K562 (cell line): ENCODE results near the gene HPCAL1. TPM values are rescaled to one million over a fixed set of nuclear protein-coding genes. Genes with fewer than 3 reads are reported as not detected.

Experiments
- ATAC-seq: fragments of 200-7000 bp; cut with Tn5 transposase; 3 replicates; pipeline ENCODE4 v1.9.1; 2020; ENCODE audit warnings: moderate library complexity
- BruUV-seq: library from RNA; stranded (reverse); fragments of 400-500 nt; replicated peaks from 2 replicates; lab custom pipeline; 2021; lab: Mats Ljungman, UMichigan
- CTCF ChIA-PET: fragments of 300-600 bp; formaldehyde crosslinking; extraction: SDS; loops from one replicate; lab custom pipeline; 2021; ENCODE audit warnings: low intra/inter-chr PET ratio; lab: Yijun Ruan, JAX
- POLR2A ChIA-PET: fragments of 300-600, 350-650 bp; sonication (Branson Sonifier 250); formaldehyde crosslinking; extraction: SDS; loops from one replicate; lab custom pipeline; 2021; ENCODE audit warnings: antibody characterized with exemption, inconsistent platforms; lab: Yijun Ruan, JAX
- DNase-seq, 4 experiments: peaks; one replicate each; pipeline versions ENCODE4 v3.0.0 to v3.0.0-alpha.2; 2011 to 2018; ENCODE audit warnings: low spot score in 3 of 4, mixed read lengths in 3 of 4; ENCODE audit errors: extremely low read depth in 1 of 4
- FAIRE-seq: peaks from 2 replicates; lab custom pipeline; 2011; peaks lifted over from hg19 to GRCh38; lab: Jason Lieb, UNC
- H2AFZ ChIP-seq: 2 replicates; pipeline ENCODE4 v1.6.0; 2011; ENCODE audit warnings: low read depth, low read length, control low read depth, inconsistent platforms
- H3K27ac ChIP-seq: fragments of 200-600 bp; 3 replicates; pipeline ENCODE4 v1.8.0; 2011; ENCODE audit warnings: low read depth, mild to moderate bottlenecking, control low read depth, inconsistent platforms, low read length, moderate library complexity, mixed read lengths; ENCODE audit errors: extremely low read depth
- H3K27me3 ChIP-seq, 2 experiments: fragments of 300-600 bp in 1 of 2; 2 replicates in 1 of 2; 3 replicates in 1 of 2; pipeline versions ENCODE4 v1.6.0 to v1.8.0; 2011; ENCODE audit warnings: inconsistent platforms in 2 of 2, low read length in 2 of 2, mild to moderate bottlenecking in 1 of 2, mixed read lengths in 1 of 2, moderate library complexity in 1 of 2; ENCODE audit not compliant: control insufficient read depth in 2 of 2, insufficient read depth in 2 of 2
- H3K36me3 ChIP-seq: fragments of 300-600 bp; 3 replicates; pipeline ENCODE4 v1.8.0; 2011; ENCODE audit warnings: mild to moderate bottlenecking, low read length, inconsistent platforms; ENCODE audit not compliant: control insufficient read depth, insufficient read depth
- H3K4me1 ChIP-seq, 2 experiments: fragments of 200-600 bp in 1 of 2; replicated peaks in 1 of 2; 2 replicates in 1 of 2; 3 replicates in 1 of 2; pipeline versions ENCODE4 v1.5.1 to v1.8.0; 2011; ENCODE audit warnings: inconsistent platforms in 2 of 2, low read length in 2 of 2, mild to moderate bottlenecking in 1 of 2, mixed read lengths in 1 of 2, moderate library complexity in 1 of 2; ENCODE audit not compliant: control insufficient read depth in 2 of 2, insufficient read depth in 2 of 2
- H3K4me2 ChIP-seq: 2 replicates; pipeline ENCODE4 v1.6.1; 2011; ENCODE audit warnings: low read length, control low read depth, inconsistent platforms, mixed read lengths; ENCODE audit not compliant: insufficient read depth
- H3K4me3 ChIP-seq: fragments of 200-600 bp; sonication (generic), shearing (Covaris generic); 2 replicates; pipeline ENCODE4 v1.5.1; 2016; ENCODE audit warnings: control low read depth, inconsistent platforms
- H3K79me2 ChIP-seq: fragments of 200-600 bp; 3 replicates; pipeline ENCODE4 v1.8.0; 2011; ENCODE audit warnings: low read length, inconsistent platforms; ENCODE audit not compliant: control insufficient read depth, insufficient read depth
- H3K9ac ChIP-seq, 2 experiments: 2 replicates each; pipeline versions ENCODE4 v1.6.0 to v1.6.1; 2011; ENCODE audit warnings: low read depth in 2 of 2, low read length in 2 of 2, control low read depth in 1 of 2, inconsistent platforms in 1 of 2, mild to moderate bottlenecking in 1 of 2, mixed read lengths in 1 of 2; ENCODE audit not compliant: insufficient read depth in 1 of 2
- H3K9me1 ChIP-seq: one replicate; pipeline ENCODE4 v1.6.0; 2011; ENCODE audit warnings: inconsistent platforms, mild to moderate bottlenecking, low read length, moderate library complexity; ENCODE audit not compliant: control insufficient read depth, insufficient read depth
- H3K9me3 ChIP-seq: replicated peaks from 2 replicates; pipeline ENCODE4 v1.5.1; 2011; ENCODE audit warnings: low read depth, low read length, inconsistent platforms; ENCODE audit not compliant: control insufficient read depth, insufficient read depth
- H4K20me1 ChIP-seq: replicated peaks from 2 replicates; pipeline ENCODE4 v1.6.1; 2011; ENCODE audit warnings: low read length, inconsistent platforms, mixed read lengths; ENCODE audit not compliant: control insufficient read depth, insufficient read depth
- ARID2 ChIP-seq: fragments of 450-650 bp; IDR thresholded peaks from 2 replicates; pipeline ENCODE4 v1.6.1; 2017; ENCODE audit warnings: antibody characterized with exemption, mild to moderate bottlenecking
- C11orf30 ChIP-seq: fragments of 450-650 bp; IDR thresholded peaks from 2 replicates; pipeline ENCODE4 v1.6.1; 2016; ENCODE audit warnings: low read depth, mild to moderate bottlenecking
- GABPB2 ChIP-seq: fragments of 250-450 bp; sonication (Bioruptor Pico); conservative IDR thresholded peaks from 2 replicates; pipeline ENCODE4 v1.5.1; 2021; ENCODE audit warnings: mild to moderate bottlenecking
- HDAC2 ChIP-seq: fragments of 450-650 bp; IDR thresholded peaks from 2 replicates; pipeline ENCODE4 v1.6.1; 2016; ENCODE audit warnings: mild to moderate bottlenecking
- HDGF ChIP-seq: fragments of 450-650 bp; IDR thresholded peaks from 2 replicates; pipeline ENCODE4 v1.6.1; 2016
- JUN ChIP-seq, 2 experiments: sonication (generic) in 1 of 2; formaldehyde crosslinking in 1 of 2; IDR thresholded peaks; 2 replicates each; pipeline versions ENCODE4 v1.6.1 to v1.8.0; 2012 to 2022; ENCODE audit warnings: borderline replicate concordance in 2 of 2, mild to moderate bottlenecking in 2 of 2, improper control_type of control experiment in 1 of 2, low read depth in 1 of 2, low read length in 1 of 2, missing genetic modification reagents in 1 of 2
- KAT2B ChIP-seq: IDR thresholded peaks from one replicate; pipeline ENCODE4 v1.6.1; 2012; ENCODE audit warnings: low read depth, mild to moderate bottlenecking, control low read depth, inconsistent platforms, low read length, moderate library complexity
- KDM1A ChIP-seq, 2 experiments: fragments of 450-650 bp; IDR thresholded peaks; 2 replicates each; pipeline ENCODE4 v1.6.1; 2016; ENCODE audit warnings: mild to moderate bottlenecking in 2 of 2
- MAFG ChIP-seq: fragments of 450-650 bp; conservative IDR thresholded peaks from 2 replicates; pipeline ENCODE4 v1.6.1; 2016; ENCODE audit warnings: missing genetic modification characterization, missing compliant biosample characterization
- NR2F6 ChIP-seq: fragments of 450-650 bp; formaldehyde crosslinking; IDR thresholded peaks from 2 replicates; pipeline ENCODE4 v1.4.0; 2020; ENCODE audit warnings: mild to moderate bottlenecking
- RCOR1 ChIP-seq, 2 experiments: IDR thresholded peaks; 2 replicates each; pipeline ENCODE4 v1.6.1; 2012; ENCODE audit warnings: low read depth in 2 of 2, low read length in 2 of 2, borderline replicate concordance in 1 of 2, improper control_type of control experiment in 1 of 2
- SUPT5H ChIP-seq: fragments of 450-650 bp; IDR thresholded peaks from 2 replicates; pipeline ENCODE4 v1.6.1; 2016
- TCF7L2 ChIP-seq: fragments of 150-350 bp; IDR thresholded peaks from 2 replicates; pipeline ENCODE4 v1.6.1; 2016; ENCODE audit warnings: low read depth, mild to moderate bottlenecking, low read length, moderate library complexity
- ZFP30 ChIP-seq: fragments of 250-450 bp; sonication (Bioruptor Pico); IDR thresholded peaks from 2 replicates; pipeline ENCODE4 v1.8.0; 2022; ENCODE audit warnings: moderate library complexity, mild to moderate bottlenecking, inconsistent platforms, borderline replicate concordance
- WGBS: fragments of 100-300 bp; shearing (Covaris generic); methylation state at CpG from one replicate; pipeline ENCODE4 v1.1.6; 2016; ENCODE audit warnings: low coverage, mixed read lengths; ENCODE audit not compliant: insufficient coverage; ENCODE audit errors: missing lambda C conversion rate; 5-methylcytosine and 5-hydroxymethylcytosine counted together
- in situ Hi-C: fragments of 300-500 bp; cut with MboI; formaldehyde crosslinking; loops from 4 replicates; pipeline ENCODE4 v1.15.0; 2018; ENCODE audit warnings: inconsistent platforms, mixed read lengths
- intact Hi-C: fragments of 100-400 bp; cut with micrococcal nuclease; formaldehyde crosslinking; loops from 2 replicates; pipeline ENCODE4 v1.14.2; 2022
- polyA plus RNA-seq, 8 experiments: library from polyadenylated mRNA; depleted of rRNA in 4 of 8; stranded (reverse) in 5 of 8; unstranded in 3 of 8; fragments of >200 nt; fragmentation: Nextera tagmentation in 2 of 8; fragmentation: Illumina TruSeq in 1 of 8; extraction: Ambion mirVana in 2 of 8; extraction: Trizol in 1 of 8; gene quantifications; 2 replicates each; pipeline versions ENCODE4 v1.2.1 to v1.2.3, GENCODE V29; 2011 to 2014; ENCODE audit warnings: inconsistent platforms in 1 of 8, missing spikeins in 1 of 8
- total RNA-seq, 7 experiments: library from RNA; depleted of rRNA in 6 of 7; stranded (reverse); fragments of >200 nt in 6 of 7; fragmentation: Illumina TruSeq in 2 of 7; extraction: Trizol in 2 of 7; gene quantifications; 2 replicates each; pipeline versions ENCODE4 v1.2.1 to v1.2.3, GENCODE V29; 2011 to 2021; ENCODE audit warnings: low replicate concordance in 1 of 7
- TF ChIP-seq, protein P1 (sequence below): fragments of 250-450 bp; sonication (Bioruptor Pico); IDR thresholded peaks from 2 replicates; pipeline ENCODE4 v1.9.0; 2021; ENCODE audit warnings: mild to moderate bottlenecking
- TF ChIP-seq, protein P2 (sequence below), 2 experiments: fragments of 250-450 bp in 1 of 2; fragments of 450-650 bp in 1 of 2; sonication (Bioruptor Pico) in 1 of 2; IDR thresholded peaks; 2 replicates each; pipeline versions ENCODE4 v1.6.1 to v1.8.0; 2016 to 2021; ENCODE audit warnings: mild to moderate bottlenecking in 2 of 2, moderate library complexity in 2 of 2, missing compliant biosample characterization in 1 of 2, missing genetic modification characterization in 1 of 2
- TF ChIP-seq, protein P3 (sequence below), 2 experiments: fragments of 450-650 bp in 1 of 2; IDR thresholded peaks; 2 replicates each; pipeline ENCODE4 v1.6.1; 2011 to 2017; ENCODE audit warnings: low read depth in 2 of 2, antibody characterized with exemption in 1 of 2, borderline replicate concordance in 1 of 2, low read length in 1 of 2, mild to moderate bottlenecking in 1 of 2, mixed read lengths in 1 of 2; ENCODE audit not compliant: control insufficient read depth in 1 of 2

Gene HPCAL1
- total and polyA plus RNA-seq, 9 of the 15 experiments (the other 6 are each of a cell fraction or from before 2014, with no cell fraction given), result 2.7 to 65.5 (median 23.9) TPM

DNA sequence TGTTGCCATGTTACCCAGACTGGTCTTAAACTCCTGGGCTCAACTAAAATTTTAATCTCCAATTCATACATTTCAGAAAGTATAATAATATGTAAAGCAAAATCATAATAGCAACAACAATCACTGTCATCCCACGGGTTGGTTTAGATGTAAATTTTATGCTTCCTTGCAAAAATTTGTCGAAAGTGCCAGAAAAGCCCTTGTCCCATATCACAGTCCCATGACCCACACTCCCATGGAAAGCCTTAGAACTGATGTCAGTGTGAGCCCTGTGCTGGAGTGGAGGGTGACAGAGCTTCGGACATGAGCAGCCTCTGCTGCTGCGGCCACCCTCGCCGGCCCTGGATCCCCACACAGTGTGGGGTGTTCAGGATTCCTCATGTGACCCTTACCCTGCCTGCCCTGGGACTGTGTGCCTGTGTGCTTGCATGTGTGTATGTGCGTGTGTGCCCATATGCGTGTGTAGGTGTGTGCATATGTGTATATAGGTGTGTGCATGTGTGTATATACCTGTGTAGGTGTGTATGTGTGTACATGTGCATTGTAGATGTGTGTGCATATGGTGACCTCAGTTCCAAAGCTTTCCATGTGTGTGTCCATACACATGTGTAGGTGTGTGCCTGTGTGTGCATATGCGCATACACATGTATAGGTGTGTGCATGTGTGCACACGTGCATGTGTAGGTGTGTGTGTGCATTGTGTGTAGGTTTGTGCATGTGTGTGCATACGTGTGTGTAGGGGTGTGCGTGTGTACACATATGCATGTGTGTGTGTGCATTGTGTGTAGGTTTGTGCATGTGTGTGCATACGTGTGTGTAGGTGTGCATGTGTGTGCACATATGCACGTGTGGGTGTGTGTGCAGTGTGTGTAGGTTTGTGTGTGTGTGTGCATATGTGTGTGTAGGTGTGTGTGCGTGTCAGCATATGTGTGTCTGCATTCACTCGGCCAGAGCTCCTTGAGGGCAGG is 65.1 kb downstream of the HPCAL1 start:
- Histone ChIP-seq H3K4me2 (no peak overlapping the region), H4K20me1 (peaks cover 15% of the 10 kb centered on the region), H3K9ac (no peak overlapping the region), H3K9me3 (no peaks in the 10 kb centered on the region), H3K9me1 (peaks cover 10% of the 10 kb centered on the region), H2AFZ (no peak overlapping the region), H3K79me2 (peaks cover 49% of the 10 kb centered on the region), H3K36me3 (no peaks in the 10 kb centered on the region; the same call in 2 of the 3 replicates), H3K4me3 (no peak overlapping the region), H3K27me3 (no peaks in the 10 kb centered on the region), H3K4me1 (peaks cover 21 to 78% of the 10 kb centered on the region in 2 experiments; a peak in 4 of 5 replicates), H3K27ac (no peak overlapping the region; the same call in 2 of the 3 replicates)
- ChIA-PET CTCF (no interaction called here), POLR2A (interaction anchor here (0.6 kb wide), 1 partner anchor 63 kb away, joined by 3 read pairs; no protein-coding TSS in a partner anchor)
- peak; percentile 49 for FAIRE-seq
- 91% methylated on average over 16 of the region's 16 CpGs for WGBS
- intact Hi-C loops, result no loop called here
- DNase-seq, result no peak
- in situ Hi-C loops, result no loop called here
- no peak for ATAC-seq
- no TSS peak for BruUV-seq
- TF ChIP-seq HDGF, result peak; percentile 54; the same call in 1 of the 2 replicates
- no peak for TF ChIP-seq TCF7L2
- TF ChIP-seq NR2F6 (CRISPR knock-in tag), result no peak
- TF ChIP-seq, protein P1, sequence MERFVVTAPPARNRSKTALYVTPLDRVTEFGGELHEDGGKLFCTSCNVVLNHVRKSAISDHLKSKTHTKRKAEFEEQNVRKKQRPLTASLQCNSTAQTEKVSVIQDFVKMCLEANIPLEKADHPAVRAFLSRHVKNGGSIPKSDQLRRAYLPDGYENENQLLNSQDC (CRISPR knock-in tag), result no peak
- TF ChIP-seq ARID2, result 0 out of 2 replicates have a peak, but pooled peaks have one; percentile 36
- TF ChIP-seq SUPT5H, result 0 out of 2 replicates have a peak, but pooled peaks have one; percentile 22
- TF ChIP-seq, protein P2, sequence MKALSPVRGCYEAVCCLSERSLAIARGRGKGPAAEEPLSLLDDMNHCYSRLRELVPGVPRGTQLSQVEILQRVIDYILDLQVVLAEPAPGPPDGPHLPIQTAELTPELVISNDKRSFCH (CRISPR knock-in tag; IDR thresholded peaks at IDR 0.05), result no peak
- TF ChIP-seq, protein P2 (tag; IDR thresholded peaks at IDR 0.05), result no peak
- TF ChIP-seq ZFP30, result no peak
- TF ChIP-seq C11orf30, result peak; percentile 31; the same call in 1 of the 2 replicates
- no peak for TF ChIP-seq HDAC2
- TF ChIP-seq, protein P3, sequence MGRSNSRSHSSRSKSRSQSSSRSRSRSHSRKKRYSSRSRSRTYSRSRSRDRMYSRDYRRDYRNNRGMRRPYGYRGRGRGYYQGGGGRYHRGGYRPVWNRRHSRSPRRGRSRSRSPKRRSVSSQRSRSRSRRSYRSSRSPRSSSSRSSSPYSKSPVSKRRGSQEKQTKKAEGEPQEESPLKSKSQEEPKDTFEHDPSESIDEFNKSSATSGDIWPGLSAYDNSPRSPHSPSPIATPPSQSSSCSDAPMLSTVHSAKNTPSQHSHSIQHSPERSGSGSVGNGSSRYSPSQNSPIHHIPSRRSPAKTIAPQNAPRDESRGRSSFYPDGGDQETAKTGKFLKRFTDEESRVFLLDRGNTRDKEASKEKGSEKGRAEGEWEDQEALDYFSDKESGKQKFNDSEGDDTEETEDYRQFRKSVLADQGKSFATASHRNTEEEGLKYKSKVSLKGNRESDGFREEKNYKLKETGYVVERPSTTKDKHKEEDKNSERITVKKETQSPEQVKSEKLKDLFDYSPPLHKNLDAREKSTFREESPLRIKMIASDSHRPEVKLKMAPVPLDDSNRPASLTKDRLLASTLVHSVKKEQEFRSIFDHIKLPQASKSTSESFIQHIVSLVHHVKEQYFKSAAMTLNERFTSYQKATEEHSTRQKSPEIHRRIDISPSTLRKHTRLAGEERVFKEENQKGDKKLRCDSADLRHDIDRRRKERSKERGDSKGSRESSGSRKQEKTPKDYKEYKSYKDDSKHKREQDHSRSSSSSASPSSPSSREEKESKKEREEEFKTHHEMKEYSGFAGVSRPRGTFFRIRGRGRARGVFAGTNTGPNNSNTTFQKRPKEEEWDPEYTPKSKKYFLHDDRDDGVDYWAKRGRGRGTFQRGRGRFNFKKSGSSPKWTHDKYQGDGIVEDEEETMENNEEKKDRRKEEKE (IDR thresholded peaks at IDR 0.05; ENCODE audit: borderline replicate concordance in 1 of 2, control insufficient read depth in 1 of 2, low read depth in 2 of 2, low read length in 1 of 2), result no peak
- TF ChIP-seq GABPB2 (CRISPR knock-in tag), result no peak
- TF ChIP-seq RCOR1 (IDR thresholded peaks at IDR 0.05; ENCODE audit: borderline replicate concordance in 1 of 2, low read depth in 2 of 2, low read length in 2 of 2), result no peak
- peak in 1 of 2 experiments; percentile 93; a peak in 2 of 4 replicates for TF ChIP-seq KDM1A (IDR thresholded peaks at IDR 0.05)
- TF ChIP-seq KAT2B, result no peak
- no peak for TF ChIP-seq MAFG
- no peak for TF ChIP-seq JUN (IDR thresholded peaks at IDR 0.05; ENCODE audit: borderline replicate concordance, low read depth, low read length)
- TF ChIP-seq JUN (CRISPR knock-in tag; IDR thresholded peaks at IDR 0.05; ENCODE audit: borderline replicate concordance), result no peak
